Colonic mucosa (tissue), 4 donors: ENCODE data around the gene NUCB1. TPM values are rescaled to one million over a fixed set of nuclear protein-coding genes. Genes with fewer than 3 reads are reported as not detected.

ENCODE experiments used
- DNase-seq: peaks from one replicate; pipeline ENCODE4 v3.0.0-alpha.2; 2020
- H3K27ac ChIP-seq: fragments of 200-600 bp; one replicate; pipeline ENCODE4 v1.8.0; 2021
- H3K27me3 ChIP-seq: fragments of 200-600 bp; one replicate; pipeline ENCODE4 v1.8.0; 2021
- H3K36me3 ChIP-seq: fragments of 200-600 bp; one replicate; pipeline ENCODE4 v1.8.0; 2021
- H3K4me1 ChIP-seq: fragments of 200-600 bp; one replicate; pipeline ENCODE4 v1.8.0; 2021; ENCODE audit warnings: mild to moderate bottlenecking
- H3K4me3 ChIP-seq: fragments of 200-600 bp; one replicate; pipeline ENCODE4 v1.8.0; 2021
- H3K9ac ChIP-seq, 2 donors: one replicate each; pipeline ENCODE4 v1.7.0; 2013; ENCODE audit warnings: control low read depth in 2 of 2, low read depth in 2 of 2, low read length in 2 of 2
- H3K9me3 ChIP-seq: fragments of 200-600 bp; one replicate; pipeline ENCODE4 v1.8.0; 2021
- intact Hi-C: fragments of 100-400 bp; cut with DNase I; formaldehyde crosslinking; loops from one replicate; pipeline ENCODE4 v1.14.1; 2022
- total RNA-seq, 2 donors: library from RNA; stranded (reverse); fragmentation: NEBNext Ultra II Directional in 1 of 2; extraction: Animal tissue kit (Norgen Biotek cat#: 25700) in 1 of 2; gene quantifications; one replicate each; pipeline ENCODE4 v1.2.1, GENCODE V29; 2021
- TF ChIP-seq, protein P1 (sequence below): fragments of 200-600 bp; IDR thresholded peaks from one replicate; pipeline ENCODE4 v1.8.0; 2022; ENCODE audit warnings: antibody characterized with exemption, mild to moderate bottlenecking
- donor health status: healthy.
- donor health status: DM: no; HTN: no; CAD: no.
- donor health status: DM: no; HTN: no; CAD: no.

NUCB1 gene
- total RNA-seq, result 100 to 1,000 TPM; 180 to 184 TPM

DNA sequence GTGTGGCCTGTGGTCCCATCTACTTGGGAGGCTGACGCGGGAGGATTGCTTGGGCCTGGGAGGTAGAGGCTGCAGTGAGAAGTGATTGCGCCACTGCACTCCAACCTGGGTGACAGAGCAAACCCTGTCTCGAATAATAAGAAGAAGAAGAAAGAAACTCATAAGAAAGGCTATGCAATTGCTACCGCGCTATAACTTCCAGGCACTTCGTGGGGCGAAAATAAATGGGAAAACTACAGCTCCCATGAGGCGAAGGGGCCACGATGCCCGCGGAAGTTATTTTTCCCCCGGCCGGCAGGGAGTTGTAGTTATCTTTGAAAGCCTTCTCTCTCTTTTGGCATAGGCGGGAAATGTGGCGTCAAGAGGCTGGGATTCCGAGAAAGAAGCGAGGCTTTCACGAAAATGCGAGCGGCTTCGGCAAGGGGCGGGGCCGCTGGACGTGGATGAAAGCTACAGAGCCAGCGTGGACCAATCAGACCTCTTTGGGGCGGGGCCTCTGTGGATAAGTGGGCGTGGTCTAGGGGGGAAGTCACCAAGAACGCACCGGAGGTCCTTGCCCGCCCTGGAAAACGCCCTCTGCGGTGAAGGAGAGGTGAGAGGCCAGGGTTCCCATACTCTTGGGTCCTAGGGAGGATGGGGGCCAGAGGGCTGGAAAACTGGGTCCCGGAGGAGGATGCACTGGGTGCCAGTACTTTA lies at the start of gene NUCB1:
NUCB1 (plus strand) TSS at position 532 of the 696 bp plus-strand sequence. CDS start 485 bp downstream, outside the sequence.
- Histone ChIP-seq H3K27ac (peak within 1 kb of the TSS; percentile 79), H3K4me1 (no peaks in the 10 kb centered on the region), H3K27me3 (no peaks in the 10 kb centered on the region), H3K4me3 (peak within 1 kb of the TSS; percentile 85), H3K36me3 (no peaks in the 10 kb centered on the region), H3K9ac (peak within 1 kb of the TSS; percentile 86 to 87), H3K9me3 (no peaks in the 10 kb centered on the region)
- intact Hi-C loops, result no loop called here
- DNase-seq, result peak; percentile 100
- TF ChIP-seq, protein P1, sequence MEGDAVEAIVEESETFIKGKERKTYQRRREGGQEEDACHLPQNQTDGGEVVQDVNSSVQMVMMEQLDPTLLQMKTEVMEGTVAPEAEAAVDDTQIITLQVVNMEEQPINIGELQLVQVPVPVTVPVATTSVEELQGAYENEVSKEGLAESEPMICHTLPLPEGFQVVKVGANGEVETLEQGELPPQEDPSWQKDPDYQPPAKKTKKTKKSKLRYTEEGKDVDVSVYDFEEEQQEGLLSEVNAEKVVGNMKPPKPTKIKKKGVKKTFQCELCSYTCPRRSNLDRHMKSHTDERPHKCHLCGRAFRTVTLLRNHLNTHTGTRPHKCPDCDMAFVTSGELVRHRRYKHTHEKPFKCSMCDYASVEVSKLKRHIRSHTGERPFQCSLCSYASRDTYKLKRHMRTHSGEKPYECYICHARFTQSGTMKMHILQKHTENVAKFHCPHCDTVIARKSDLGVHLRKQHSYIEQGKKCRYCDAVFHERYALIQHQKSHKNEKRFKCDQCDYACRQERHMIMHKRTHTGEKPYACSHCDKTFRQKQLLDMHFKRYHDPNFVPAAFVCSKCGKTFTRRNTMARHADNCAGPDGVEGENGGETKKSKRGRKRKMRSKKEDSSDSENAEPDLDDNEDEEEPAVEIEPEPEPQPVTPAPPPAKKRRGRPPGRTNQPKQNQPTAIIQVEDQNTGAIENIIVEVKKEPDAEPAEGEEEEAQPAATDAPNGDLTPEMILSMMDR, result no peak

GRCh38 chr19:48852292-48852691 lies 47.8 kb upstream of the NUCB1 start:
- H3K27ac ChIP-seq, result no peak overlapping the region
- DNase-seq, result no peak
- H3K9ac ChIP-seq, result no peak overlapping the region
- TF ChIP-seq, protein P1, result no peak
- H3K27me3 ChIP-seq, result no peaks in the 10 kb centered on the region
- H3K9me3 ChIP-seq, result no peaks in the 10 kb centered on the region
- H3K4me1 ChIP-seq, result no peaks in the 10 kb centered on the region
- H3K36me3 ChIP-seq, result no peaks in the 10 kb centered on the region
- intact Hi-C loops, result no loop called here
- no peak overlapping the region for H3K4me3 ChIP-seq

DNA sequence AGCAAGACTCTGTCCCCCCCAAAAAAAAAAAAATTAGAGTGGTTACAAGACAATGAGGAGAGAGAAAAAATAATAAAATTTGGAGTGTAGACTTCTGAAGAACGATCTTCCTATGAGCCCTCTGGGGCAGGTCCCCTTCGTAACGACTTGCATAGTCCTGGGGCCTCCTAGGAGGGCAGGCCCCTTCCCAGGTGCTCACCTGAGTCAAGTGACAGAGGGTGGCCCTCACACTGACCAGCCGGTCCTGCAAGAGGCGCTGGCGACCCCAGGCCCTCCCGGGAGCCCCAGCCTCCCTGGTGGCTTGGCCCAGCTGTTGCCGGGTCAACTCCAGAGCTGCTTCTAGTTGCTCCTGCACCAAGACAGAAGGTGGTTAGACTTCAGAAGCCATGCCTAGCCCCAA lies 46.6 kb upstream of the NUCB1 start:
- no peaks in the 10 kb centered on the region for H3K9me3 ChIP-seq
- no peaks in the 10 kb centered on the region for H3K4me1 ChIP-seq
- no peak overlapping the region for H3K4me3 ChIP-seq
- DNase-seq, result no peak
- TF ChIP-seq, protein P1, result no peak
- no peaks in the 10 kb centered on the region for H3K27me3 ChIP-seq
- H3K27ac ChIP-seq, result no peak overlapping the region
- no peak overlapping the region for H3K9ac ChIP-seq
- intact Hi-C loops, result no loop called here
- no peaks in the 10 kb centered on the region for H3K36me3 ChIP-seq

DNA sequence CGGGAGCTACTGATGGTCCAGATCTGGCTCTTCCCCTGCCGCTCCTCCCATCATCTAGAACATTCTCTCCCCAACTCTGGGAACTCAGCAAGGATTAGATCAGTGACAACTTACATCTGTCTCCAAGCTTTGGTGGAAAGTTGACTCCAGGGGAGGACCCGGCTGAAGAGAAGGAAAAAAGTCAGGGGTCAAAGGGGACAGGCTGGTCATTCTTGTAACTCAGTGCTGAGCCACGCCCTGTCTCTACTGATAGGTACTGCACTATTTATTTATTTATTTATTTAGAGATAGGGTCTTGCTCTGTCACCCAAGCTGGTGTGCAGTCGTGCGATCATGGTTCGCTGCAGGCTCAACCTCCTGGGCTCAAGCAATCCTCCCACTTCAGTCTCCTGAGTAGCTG lies 46.0 kb upstream of the NUCB1 start:
- Histone ChIP-seq H3K9me3 (no peaks in the 10 kb centered on the region), H3K4me3 (no peak overlapping the region), H3K4me1 (no peaks in the 10 kb centered on the region), H3K27me3 (no peaks in the 10 kb centered on the region), H3K36me3 (no peaks in the 10 kb centered on the region), H3K9ac (no peak overlapping the region), H3K27ac (no peak overlapping the region)
- intact Hi-C loops, result no loop called here
- DNase-seq, result no peak
- TF ChIP-seq, protein P1, result no peak

DNA sequence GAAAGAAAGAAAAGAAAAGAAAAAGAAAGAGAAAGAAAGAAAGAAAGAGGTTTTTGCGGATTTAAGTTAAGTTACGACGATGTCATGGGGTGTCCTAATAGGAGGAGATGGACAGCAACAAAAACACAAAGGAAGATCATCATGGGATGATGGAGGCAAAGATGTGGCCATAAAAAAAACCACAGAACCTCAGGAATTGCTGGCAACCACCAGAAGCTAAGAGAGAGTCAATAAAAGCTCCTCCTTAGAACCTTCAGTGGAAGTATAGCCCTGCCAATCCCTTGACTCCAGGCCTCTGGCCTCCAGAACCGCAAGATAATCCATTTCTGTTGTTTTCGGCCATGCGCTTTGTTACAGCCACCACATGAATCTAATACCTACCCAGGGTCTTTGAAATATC lies 43.2 kb upstream of the NUCB1 start:
- H3K36me3 ChIP-seq, result no peaks in the 10 kb centered on the region
- H3K9ac ChIP-seq, result no peak overlapping the region
- intact Hi-C loops, result no loop called here
- no peak overlapping the region for H3K4me3 ChIP-seq
- no peaks in the 10 kb centered on the region for H3K9me3 ChIP-seq
- no peaks in the 10 kb centered on the region for H3K27me3 ChIP-seq
- no peak for DNase-seq
- TF ChIP-seq, protein P1, result no peak
- no peaks in the 10 kb centered on the region for H3K4me1 ChIP-seq
- no peak overlapping the region for H3K27ac ChIP-seq
